ENCODE measurements around the gene CCDC57. TPM values are rescaled to one million over a fixed set of nuclear protein-coding genes. Genes with fewer than 3 reads are reported as not detected.
A peak's percentile ranks its signal among the peaks of the same experiment; 100 is the strongest.

The CCDC57 gene
- total RNA-seq, 4 donors from 2014 or later = 8.4 to 21.6 (median 16.4) TPM

- Histone ChIP-seq H3K4me3 (no peak overlapping the region), H3K27me3 (no peaks in the 10 kb centered on the region), H3K4me1 (peaks cover 4 to 18% (median 15%) of the 10 kb centered on the region in 4 donors), H3K9me3 (no peaks in the 10 kb centered on the region), H3K27ac (replicated peaks in 1 of 4) (peak overlapping the region in 3 of 4 donors; percentile 54 to 70 (median 69)), H3K36me3 (peaks cover 5 to 23% (median 12%) of the 10 kb centered on the region in 4 donors)
- intact Hi-C loops (cut with DNase I) = no loop called here
- no peak for DNase-seq (ENCODE audit: extremely low spot score)
- WGBS = 58% methylated on average over 25 of the region's 25 CpGs
- no peak for TF ChIP-seq POLR2AphosphoS5 (IDR thresholded peaks at IDR 0.05)
- no peak for TF ChIP-seq POLR2A (IDR thresholded peaks at IDR 0.05; ENCODE audit: low read depth)
- TF ChIP-seq CTCF (IDR thresholded peaks at IDR 0.05) = no peak
- no peak for TF ChIP-seq EP300 (IDR thresholded peaks at IDR 0.05)
Observed at GRCh38 chr17:82204831-82205719, 7.6 kb downstream of the CCDC57 start.

GRCh38 chr17:82203920-82204319 is 8.7 kb downstream of the CCDC57 start:
- Histone ChIP-seq H3K27me3 (no peaks in the 10 kb centered on the region), H3K4me1 (peaks cover 4 to 18% (median 15%) of the 10 kb centered on the region in 4 donors), H3K9me3 (no peaks in the 10 kb centered on the region), H3K36me3 (peaks cover 11 to 35% (median 15%) of the 10 kb centered on the region in 4 donors), H3K4me3 (no peak overlapping the region), H3K27ac (replicated peaks in 1 of 4) (no peak overlapping the region)
- intact Hi-C loops (cut with DNase I) = no loop called here
- WGBS = 90% methylated on average over 17 of the region's 19 CpGs
- TF ChIP-seq POLR2A (IDR thresholded peaks at IDR 0.05; ENCODE audit: low read depth) (no peak), EP300 (IDR thresholded peaks at IDR 0.05) (no peak), CTCF (IDR thresholded peaks at IDR 0.05) (no peak), POLR2AphosphoS5 (IDR thresholded peaks at IDR 0.05) (no peak)
- no peak for DNase-seq (ENCODE audit: extremely low spot score)

- 77% methylated on average over 10 of the region's 10 CpGs for WGBS
- no peaks in the 10 kb centered on the region for H3K9me3 ChIP-seq
- no peak for DNase-seq (ENCODE audit: extremely low spot score)
- peaks cover 4 to 18% (median 15%) of the 10 kb centered on the region in 4 donors for H3K4me1 ChIP-seq
- no peak overlapping the region for H3K4me3 ChIP-seq
- intact Hi-C loops (cut with DNase I) = no loop called here
- no peaks in the 10 kb centered on the region for H3K27me3 ChIP-seq
- peaks cover 11 to 39% (median 18%) of the 10 kb centered on the region in 4 donors for H3K36me3 ChIP-seq
- no peak for TF ChIP-seq EP300 (IDR thresholded peaks at IDR 0.05)
- TF ChIP-seq CTCF (IDR thresholded peaks at IDR 0.05) = no peak
- TF ChIP-seq POLR2A (IDR thresholded peaks at IDR 0.05; ENCODE audit: low read depth) = no peak
- TF ChIP-seq POLR2AphosphoS5 (IDR thresholded peaks at IDR 0.05) = no peak
- H3K27ac ChIP-seq (replicated peaks in 1 of 4) = no peak overlapping the region
Observed at GRCh38 chr17:82202981-82203380, 9.7 kb downstream of the CCDC57 start.

- no peaks in the 10 kb centered on the region for H3K9me3 ChIP-seq
- no peak for TF ChIP-seq POLR2A (IDR thresholded peaks at IDR 0.05; ENCODE audit: low read depth)
- TF ChIP-seq POLR2AphosphoS5 (IDR thresholded peaks at IDR 0.05) = no peak
- no peak for TF ChIP-seq CTCF (IDR thresholded peaks at IDR 0.05)
- no peak for TF ChIP-seq EP300 (IDR thresholded peaks at IDR 0.05)
- 96% methylated on average over 17 of the region's 23 CpGs for WGBS
- no peak overlapping the region for H3K27ac ChIP-seq (replicated peaks in 1 of 4)
- no peaks in the 10 kb centered on the region for H3K27me3 ChIP-seq
- H3K4me1 ChIP-seq = peaks cover 4 to 19% (median 16%) of the 10 kb centered on the region in 4 donors
- intact Hi-C loops (cut with DNase I) = no loop called here
- no peak for DNase-seq (ENCODE audit: extremely low spot score)
- H3K4me3 ChIP-seq = no peak overlapping the region
- peaks cover 20 to 45% (median 32%) of the 10 kb centered on the region in 4 donors for H3K36me3 ChIP-seq
Observed at GRCh38 chr17:82201498-82201910, 11.1 kb downstream of the CCDC57 start.

All from esophagus muscularis mucosa (tissue), 4 donors.